IMR-90 (cell line): ENCODE results near the gene ITIH4. TPM values are rescaled to one million over a fixed set of nuclear protein-coding genes. Genes with fewer than 3 reads are reported as not detected.
A peak's percentile ranks its signal among the peaks of the same experiment; 100 is the strongest.

ENCODE experiments used
- ATAC-seq: fragments of 200-7000 bp; cut with Tn5 transposase; 2 replicates; pipeline ENCODE4 v1.9.1; 2020; ENCODE audit warnings: low read depth, mild to moderate bottlenecking, moderate library complexity
- BruUV-seq: library from RNA; stranded (reverse); fragments of 400-500 nt; replicated peaks from 2 replicates; lab custom pipeline; 2021; lab: Mats Ljungman, UMichigan
- CTCF ChIA-PET: fragments of 300-600 bp; formaldehyde crosslinking; extraction: SDS; loops from one replicate; lab custom pipeline; 2021; ENCODE audit warnings: antibody characterized with exemption; lab: Yijun Ruan, JAX
- POLR2A ChIA-PET: fragments of 300-600 bp; sonication (Branson Sonifier 250); formaldehyde crosslinking; loops from one replicate; lab custom pipeline; 2022; ENCODE audit warnings: antibody characterized with exemption; ENCODE audit not compliant: unreplicated experiment; lab: Charles Lee
- DNase-seq: peaks from one replicate; pipeline ENCODE4 v3.0.0; 2013
- H2AFZ ChIP-seq: replicated peaks from 2 replicates; pipeline ENCODE3; 2013; ENCODE audit warnings: low read length, mild to moderate bottlenecking; ENCODE audit not compliant: poor library complexity
- H2AK5ac ChIP-seq: 2 replicates; pipeline ENCODE4 v1.6.1; 2013; ENCODE audit warnings: low read depth, low read length, inconsistent platforms
- H2AK9ac ChIP-seq: replicated peaks from 2 replicates; pipeline ENCODE3; 2013; ENCODE audit warnings: mild to moderate bottlenecking, low read depth, low read length, moderate library complexity; ENCODE audit not compliant: poor library complexity
- H2BK120ac ChIP-seq: 2 replicates; pipeline ENCODE4 v1.6.1; 2013; ENCODE audit warnings: low read depth, low read length, inconsistent platforms
- H2BK15ac ChIP-seq: 3 replicates; pipeline ENCODE4 v1.6.1; 2013; ENCODE audit warnings: low read depth, low read length, inconsistent platforms
- H2BK20ac ChIP-seq: 2 replicates; pipeline ENCODE4 v1.6.1; 2013; ENCODE audit warnings: low read depth, mild to moderate bottlenecking, inconsistent platforms, low read length, moderate library complexity
- H2BK5ac ChIP-seq: 2 replicates; pipeline ENCODE4 v1.6.1; 2013; ENCODE audit warnings: mild to moderate bottlenecking, low read depth, low read length, inconsistent platforms; ENCODE audit not compliant: poor library complexity, severe bottlenecking
- H3K14ac ChIP-seq: replicated peaks from 2 replicates; pipeline ENCODE4 v1.6.1; 2013; ENCODE audit warnings: low read depth, low read length, inconsistent platforms
- H3K18ac ChIP-seq: 2 replicates; pipeline ENCODE4 v1.6.1; 2013; ENCODE audit warnings: low read depth, low read length, control low read depth
- H3K23ac ChIP-seq: 2 replicates; pipeline ENCODE4 v1.6.1; 2013; ENCODE audit warnings: low read depth, low read length, inconsistent platforms
- H3K27ac ChIP-seq: 2 replicates; pipeline ENCODE4 v1.5.1; 2013; ENCODE audit warnings: mild to moderate bottlenecking, control low read depth, low read length; ENCODE audit not compliant: insufficient read depth
- H3K27me3 ChIP-seq: 2 replicates; pipeline ENCODE4 v1.6.1; 2013; ENCODE audit warnings: low read length; ENCODE audit not compliant: control insufficient read depth, insufficient read depth
- H3K36me3 ChIP-seq: 2 replicates; pipeline ENCODE4 v1.6.1; 2013; ENCODE audit warnings: low read length, mixed read lengths; ENCODE audit not compliant: control insufficient read depth, insufficient read depth
- H3K4ac ChIP-seq: 2 replicates; pipeline ENCODE4 v1.6.1; 2013; ENCODE audit warnings: low read depth, low read length, inconsistent platforms
- H3K4me1 ChIP-seq: 2 replicates; pipeline ENCODE4 v1.6.1; 2013; ENCODE audit warnings: low read length, mixed read lengths; ENCODE audit not compliant: control insufficient read depth, insufficient read depth
- H3K4me2 ChIP-seq: 2 replicates; pipeline ENCODE4 v1.6.1; 2013; ENCODE audit warnings: low read depth, mild to moderate bottlenecking, control low read depth, low read length, moderate library complexity
- H3K4me3 ChIP-seq: 2 replicates; pipeline ENCODE4 v1.5.1; 2013; ENCODE audit warnings: low read depth, mild to moderate bottlenecking, control low read depth, low read length, moderate library complexity; ENCODE audit not compliant: insufficient read depth
- H3K56ac ChIP-seq: 2 replicates; pipeline ENCODE4 v1.6.1; 2013; ENCODE audit warnings: low read length, inconsistent platforms; ENCODE audit not compliant: insufficient read depth; ENCODE audit errors: extremely low read depth
- H3K79me1 ChIP-seq, 2 experiments: 2 replicates each; pipeline ENCODE4 v1.6.1; 2013; ENCODE audit warnings: low read length in 2 of 2, inconsistent platforms in 1 of 2, low read depth in 1 of 2
- H3K9ac ChIP-seq: 2 replicates; pipeline ENCODE4 v1.6.1; 2013; ENCODE audit warnings: low read depth, low read length, control low read depth
- H3K9me1 ChIP-seq: 2 replicates; pipeline ENCODE4 v1.6.1; 2013; ENCODE audit warnings: low read length, inconsistent platforms; ENCODE audit not compliant: insufficient read depth
- H3K9me3 ChIP-seq: 2 replicates; pipeline ENCODE4 v1.6.1; 2013; ENCODE audit warnings: low read length; ENCODE audit not compliant: control insufficient read depth, insufficient read depth
- H4K20me1 ChIP-seq: 2 replicates; pipeline ENCODE4 v1.6.1; 2013; ENCODE audit warnings: low read length, inconsistent platforms; ENCODE audit not compliant: insufficient read depth
- H4K5ac ChIP-seq: 2 replicates; pipeline ENCODE4 v1.6.1; 2013; ENCODE audit warnings: mild to moderate bottlenecking, low read depth, low read length, control low read depth
- H4K8ac ChIP-seq, 2 experiments: 2 replicates each; pipeline ENCODE4 v1.6.1; 2013; ENCODE audit warnings: low read depth in 2 of 2, low read length in 2 of 2, control low read depth in 1 of 2, inconsistent platforms in 1 of 2
- H4K91ac ChIP-seq: 2 replicates; pipeline ENCODE4 v1.6.1; 2013; ENCODE audit warnings: low read depth, low read length, inconsistent platforms; ENCODE audit not compliant: insufficient read depth
- CEBPB ChIP-seq: IDR thresholded peaks from 2 replicates; pipeline ENCODE4 v1.6.1; 2012; ENCODE audit warnings: low read depth, low read length, improper control_type of control experiment
- CTCF ChIP-seq: conservative IDR thresholded peaks from 2 replicates; pipeline ENCODE4 v1.5.1; 2012; ENCODE audit warnings: mild to moderate bottlenecking, low read depth, low read length, improper control_type of control experiment
- ELK1 ChIP-seq: fragments of 150-350 bp; IDR thresholded peaks from 2 replicates; pipeline ENCODE4 v1.6.1; 2016; ENCODE audit warnings: low read depth, mild to moderate bottlenecking, low read length, moderate library complexity, borderline replicate concordance
- MXI1 ChIP-seq: IDR thresholded peaks from 2 replicates; pipeline ENCODE4 v1.6.1; 2012; ENCODE audit warnings: low read depth, mild to moderate bottlenecking, low read length, moderate library complexity, borderline replicate concordance
- NFE2L2 ChIP-seq: fragments of 150-350 bp; IDR thresholded peaks from 2 replicates; pipeline ENCODE4 v1.6.1; 2016; ENCODE audit warnings: low read depth, mild to moderate bottlenecking, low read length
- RAD21 ChIP-seq: IDR thresholded peaks from 2 replicates; pipeline ENCODE4 v1.6.1; 2012; ENCODE audit warnings: low read length, improper control_type of control experiment
- RCOR1 ChIP-seq: IDR thresholded peaks from 2 replicates; pipeline ENCODE4 v1.6.1; 2012; ENCODE audit warnings: mild to moderate bottlenecking, low read length, improper control_type of control experiment; ENCODE audit not compliant: insufficient replicate concordance
- SMC3 ChIP-seq: fragments of 150-350 bp; IDR thresholded peaks from 2 replicates; pipeline ENCODE4 v1.6.1; 2016; ENCODE audit warnings: low read depth, mild to moderate bottlenecking, antibody characterized with exemption, low read length, moderate library complexity
- WGBS, 2 experiments: methylation state at CpG; one replicate each; pipeline versions ENCODE4 v1.1.5 to v1.1.7; 2013; ENCODE audit warnings: missing lambda C conversion rate in 2 of 2; ENCODE audit not compliant: insufficient read length in 1 of 2; ENCODE audit errors: extremely low coverage in 2 of 2; 5-methylcytosine and 5-hydroxymethylcytosine counted together
- dilution Hi-C: fragments of 300-500 bp; cut with HindIII; formaldehyde crosslinking; loops from one replicate; pipeline ENCODE4 v1.14.3; 2018; ENCODE audit warnings: low sequenced_read_pairs; ENCODE audit not compliant: unreplicated experiment
- in situ Hi-C: fragments of 300-500 bp; cut with MboI; formaldehyde crosslinking; loops from 3 replicates; pipeline ENCODE4 v1.14.3; 2019; ENCODE audit warnings: low sequenced_read_pairs, inconsistent platforms, mixed read lengths
- intact Hi-C: fragments of 100-400 bp; cut with micrococcal nuclease; formaldehyde crosslinking; loops from 2 replicates; pipeline ENCODE4 v1.10.0; 2022
- polyA plus RNA-seq, 3 experiments: library from polyadenylated mRNA; depleted of rRNA; stranded (reverse); fragments of >200 nt; gene quantifications; 2 replicates each; pipeline ENCODE4 v1.2.3, GENCODE V29; 2012; ENCODE audit warnings: low replicate concordance in 1 of 3
- total RNA-seq: library from RNA; depleted of rRNA; stranded (reverse); fragments of >200 nt; gene quantifications from 2 replicates; pipeline ENCODE4 v1.2.3, GENCODE V29; 2012

ITIH4 gene
- total and polyA plus RNA-seq, 2 of the 4 experiments (the other 2 are of a cell fraction): 0.26 to 0.36 TPM

GRCh38 chr3:52771334-52771681 is 59.2 kb downstream of the ITIH4 start:
- Histone ChIP-seq H3K9me1 (peaks cover 4% of the 10 kb centered on the region), H2BK15ac (no peak overlapping the region), H2BK20ac (no peak overlapping the region), H2BK120ac (no peak overlapping the region), H3K4me2 (peak overlapping the region; percentile 80), H2AK9ac (peak overlapping the region; percentile 83), H3K27me3 (peaks cover 4% of the 10 kb centered on the region; the same call in 1 of the 2 replicates), H3K9ac (peak overlapping the region; percentile 97), H4K91ac (0 out of 2 replicates have a peak overlapping the region, but pooled peaks have one; percentile 10), H3K79me1 (peaks cover 13 to 23% of the 10 kb centered on the region in 2 experiments), H3K18ac (no peak overlapping the region; the same call in 1 of the 2 replicates), H4K20me1 (no peaks in the 10 kb centered on the region), H4K5ac (peak overlapping the region; percentile 90), H3K9me3 (no peaks in the 10 kb centered on the region), H2BK5ac (no peak overlapping the region), H3K27ac (no peak overlapping the region), H3K56ac (peak overlapping the region; percentile 92), H3K4me1 (no peaks in the 10 kb centered on the region), H4K8ac (peak overlapping the region; percentile 97 to 100), H3K4me3 (peak overlapping the region; percentile 71), H3K23ac (peak overlapping the region; percentile 91; the same call in 1 of the 2 replicates), H2AFZ (peak overlapping the region; percentile 96), H2AK5ac (no peak overlapping the region), H3K36me3 (peaks cover 4% of the 10 kb centered on the region), H3K14ac (peak overlapping the region; percentile 95), H3K4ac (peak overlapping the region; percentile 86; the same call in 1 of the 2 replicates)
- in situ Hi-C loops: no loop called here
- no peak for DNase-seq
- WGBS, 2 experiments: 58% methylated on average over 2 of the region's 5 CpGs; no CpG with 5 or more reads in 1 of the 2 experiments
- CTCF ChIA-PET: interaction anchor here (0.5 to 1.2 kb wide), 2 partner anchors 13 to 443 kb away, joined by 3 to 4 read pairs; no protein-coding TSS in a partner anchor
- dilution Hi-C loops: no loop called here
- no TSS peak for BruUV-seq
- peak; percentile 5; the same call in 1 of the 2 replicates for ATAC-seq
- POLR2A ChIA-PET: no interaction called here
- no peak for TF ChIP-seq CEBPB
- TF ChIP-seq SMC3: no peak
- no peak for TF ChIP-seq RAD21
- no peak for TF ChIP-seq NFE2L2
- no peak for TF ChIP-seq MXI1
- no peak for TF ChIP-seq ELK1
- no peak for TF ChIP-seq RCOR1
- TF ChIP-seq CTCF: no peak
- intact Hi-C loops: loop anchor here (2.0 kb wide), 1 partner anchor 163 kb away; no protein-coding TSS in a partner anchor
